A549 (cell line): ENCODE measurements around the gene FN3KRP. TPM values are rescaled to one million over a fixed set of nuclear protein-coding genes. Genes with fewer than 3 reads are reported as not detected.
A peak's percentile ranks its signal among the peaks of the same experiment; 100 is the strongest.

ENCODE experiments used
- ATAC-seq, 2 experiments: fragments of 200-7000 bp in 1 of 2; fragments of >200 bp in 1 of 2; cut with Nextera tagmentation in 1 of 2; cut with Tn5 transposase in 1 of 2; 3 replicates each; pipeline versions ENCODE4 v1.8.0 to v1.9.1; 2018 to 2020; ENCODE audit warnings: mild to moderate bottlenecking in 1 of 2, moderate library complexity in 1 of 2
- CTCF ChIA-PET: fragments of 300-600 bp; sonication (Branson Sonifier 250); formaldehyde crosslinking; extraction: SDS; loops from one replicate; lab custom pipeline; 2021; ENCODE audit warnings: antibody characterized with exemption, inconsistent platforms; lab: Yijun Ruan, JAX
- POLR2A ChIA-PET: fragments of 350-600 bp; formaldehyde crosslinking; extraction: SDS; loops from one replicate; lab custom pipeline; 2021; ENCODE audit warnings: antibody characterized with exemption, inconsistent platforms; lab: Yijun Ruan, JAX
- DNase-seq, 2 experiments: peaks; one replicate each; pipeline versions ENCODE4 v3.0.0 to v3.0.0-alpha.2; 2011 to 2016; ENCODE audit warnings: low read depth in 1 of 2, low spot score in 1 of 2
- FAIRE-seq: peaks from 2 replicates; lab custom pipeline; 2011; peaks lifted over from hg19 to GRCh38; lab: Jason Lieb, UNC
- H3K27ac ChIP-seq, 2 experiments: fragments of >200 bp; sonication (Bioruptor Twin); formaldehyde crosslinking; 3 replicates each; pipeline ENCODE4 v1.5.1; 2016 to 2017
- H3K4me1 ChIP-seq: fragments of >200 bp; sonication (Bioruptor Twin); formaldehyde crosslinking; 3 replicates; pipeline ENCODE4 v1.6.1; 2016
- H3K4me2 ChIP-seq: fragments of >200 bp; sonication (Bioruptor Twin); formaldehyde crosslinking; 3 replicates; pipeline ENCODE4 v1.6.1; 2016
- H3K4me3 ChIP-seq: fragments of >200 bp; sonication (Bioruptor Twin); formaldehyde crosslinking; 3 replicates; pipeline ENCODE4 v1.5.1; 2016
- H3K9me3 ChIP-seq: fragments of >200 bp; sonication (Bioruptor Twin); formaldehyde crosslinking; 3 replicates; pipeline ENCODE4 v1.6.1; 2016
- CBX8 ChIP-seq: fragments of 200-600 bp; sonication (generic); IDR thresholded peaks from 2 replicates; pipeline ENCODE4 v1.6.1; 2016
- CHD2 ChIP-seq: fragments of 150-350 bp; IDR thresholded peaks from 2 replicates; pipeline ENCODE4 v1.6.1; 2014; ENCODE audit warnings: low read length; ENCODE audit not compliant: partially characterized antibody
- CHD4 ChIP-seq: fragments of 200-600 bp; sonication (generic); IDR thresholded peaks from 2 replicates; pipeline ENCODE4 v1.6.1; 2016; ENCODE audit warnings: antibody characterized with exemption, mild to moderate bottlenecking, borderline replicate concordance
- CTCF ChIP-seq: fragments of >200 bp; sonication (Bioruptor Twin); formaldehyde crosslinking; IDR thresholded peaks from 3 replicates; pipeline ENCODE4 v1.5.1; 2016
- EHMT2 ChIP-seq: fragments of 200-600 bp; sonication (generic); IDR thresholded peaks from 2 replicates; pipeline ENCODE4 v1.6.1; 2016; ENCODE audit warnings: antibody characterized with exemption, low read depth, mild to moderate bottlenecking, moderate library complexity
- EP300 ChIP-seq, 2 experiments: fragments of >200 bp; sonication (Bioruptor Twin); formaldehyde crosslinking; IDR thresholded peaks; 2 replicates in 1 of 2; 3 replicates in 1 of 2; pipeline ENCODE4 v1.6.1; 2016 to 2017
- ESRRA ChIP-seq: fragments of 150-350 bp; IDR thresholded peaks from 2 replicates; pipeline ENCODE4 v1.6.1; 2014; ENCODE audit warnings: mild to moderate bottlenecking, low read length, borderline replicate concordance
- FOSB ChIP-seq: fragments of 250-450 bp; sonication (Bioruptor Pico); IDR thresholded peaks from 2 replicates; pipeline ENCODE4 v1.5.0; 2020; ENCODE audit warnings: mild to moderate bottlenecking, moderate library complexity
- FOXS1 ChIP-seq: fragments of 250-450 bp; sonication (Bioruptor Pico); IDR thresholded peaks from 2 replicates; pipeline ENCODE4 v1.5.0; 2020; ENCODE audit warnings: mild to moderate bottlenecking, moderate library complexity
- JUN ChIP-seq, 2 experiments: fragments of >200 bp; sonication (Bioruptor Twin); formaldehyde crosslinking; IDR thresholded peaks; 2 replicates in 1 of 2; 3 replicates in 1 of 2; pipeline ENCODE4 v1.6.1; 2016 to 2017
- JUNB ChIP-seq: fragments of >200 bp; sonication (Bioruptor Twin); formaldehyde crosslinking; IDR thresholded peaks from 2 replicates; pipeline ENCODE4 v1.6.1; 2016
- MAFK ChIP-seq: fragments of 450-650 bp; IDR thresholded peaks from 2 replicates; pipeline ENCODE4 v1.6.1; 2014; ENCODE audit not compliant: partially characterized antibody
- NPAS2 ChIP-seq: fragments of 250-450 bp; sonication (Bioruptor Pico); IDR thresholded peaks from 2 replicates; pipeline ENCODE4 v1.8.0; 2022; ENCODE audit warnings: mild to moderate bottlenecking, moderate library complexity, borderline replicate concordance
- PHF8 ChIP-seq: fragments of 200-600 bp; sonication (generic); IDR thresholded peaks from 2 replicates; pipeline ENCODE4 v1.6.1; 2016; ENCODE audit warnings: low read depth, mild to moderate bottlenecking, antibody characterized with exemption, moderate library complexity, borderline replicate concordance
- POLR2A ChIP-seq: IDR thresholded peaks from 2 replicates; pipeline ENCODE4 v1.6.1; 2012; ENCODE audit warnings: mild to moderate bottlenecking, low read length
- RCOR1 ChIP-seq: fragments of 150-350 bp; IDR thresholded peaks from 2 replicates; pipeline ENCODE4 v1.6.1; 2014; ENCODE audit warnings: antibody characterized with exemption, low read length, low read depth
- TP53 ChIP-seq: fragments of 250-450 bp; sonication (Bioruptor Pico); IDR thresholded peaks from 2 replicates; pipeline ENCODE4 v1.5.0; 2021; ENCODE audit warnings: mild to moderate bottlenecking, moderate library complexity
- ZNF302 ChIP-seq: fragments of 250-450 bp; sonication (Bioruptor Pico); IDR thresholded peaks from 2 replicates; pipeline ENCODE4 v1.9.0; 2021; ENCODE audit warnings: inconsistent platforms, mild to moderate bottlenecking, moderate library complexity
- WGBS: methylation state at CpG from one replicate; pipeline ENCODE4 v1.1.6; 2017; ENCODE audit errors: missing lambda C conversion rate; 5-methylcytosine and 5-hydroxymethylcytosine counted together
- polyA plus RNA-seq, 4 experiments: library from polyadenylated mRNA; depleted of rRNA in 3 of 4; stranded (reverse); fragments of >200 nt; fragmentation: RNase III in 1 of 4; extraction: RNeasy Plus Mini Kit Qiagen cat#74134 plus additional on column Dnase treatment in 1 of 4; gene quantifications; 2 replicates in 3 of 4; 3 replicates in 1 of 4; pipeline ENCODE4 v1.2.3, GENCODE V29; 2011 to 2017
- TF ChIP-seq, protein P1 (sequence below): fragments of 200-600 bp; sonication (generic); IDR thresholded peaks from 2 replicates; pipeline ENCODE4 v1.6.1; 2016; ENCODE audit warnings: antibody characterized with exemption, mild to moderate bottlenecking, moderate library complexity
- TF ChIP-seq, protein P2 (sequence below): fragments of >200 bp; sonication (Bioruptor Twin); formaldehyde crosslinking; IDR thresholded peaks from 3 replicates; pipeline ENCODE4 v1.6.1; 2016

The FN3KRP gene
- polyA plus RNA-seq, 2 of the 4 experiments (the other 2 are of a cell fraction) = 41.1 to 62.4 TPM

DNA sequence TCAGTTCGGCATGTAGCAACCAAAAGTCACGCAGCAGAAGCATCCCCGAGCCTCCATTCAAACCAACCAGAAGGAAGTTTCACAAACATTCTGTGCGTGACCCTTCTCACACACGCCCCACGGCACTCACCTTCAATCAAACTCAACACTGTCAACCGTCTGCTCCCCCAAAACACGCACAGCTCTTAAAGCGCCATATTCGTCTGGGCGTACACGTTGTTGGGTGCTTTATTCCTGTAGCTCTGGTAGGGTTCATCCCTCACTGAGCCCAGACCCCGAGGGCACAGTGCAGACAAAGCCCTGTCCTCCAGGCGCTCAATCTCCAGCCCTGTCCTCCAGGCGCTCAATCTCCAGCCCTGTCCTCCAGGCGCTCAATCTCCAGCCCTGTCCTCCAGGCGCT lies 20.2 kb upstream of the FN3KRP start:
- Histone ChIP-seq H3K4me3 (no peak overlapping the region), H3K27ac (no peak overlapping the region)
- TF ChIP-seq NPAS2 (CRISPR knock-in tag) (no peak), EHMT2 (no peak), JUNB (no peak), JUN (IDR thresholded peaks at IDR 0.05) (no peak)
- TF ChIP-seq, all 56 proteins: peak for 0
- Histone ChIP-seq H3K4me2 (no peak overlapping the region), H3K4me1 (peaks cover 10% of the 10 kb centered on the region; the same call in 1 of the 3 replicates), H3K9me3 (peaks cover 23% of the 10 kb centered on the region)
- 94% methylated on average over 15 of the region's 17 CpGs for WGBS
- ChIA-PET CTCF (interaction anchor here (1.8 to 3.1 kb wide), 6 partner anchors 8 to 28 kb away, joined by 4 to 16 read pairs (median 10); no protein-coding TSS in a partner anchor), POLR2A (no interaction called here)
- FAIRE-seq (no peak), DNase-seq (no peak), ATAC-seq (no peak)

DNA sequence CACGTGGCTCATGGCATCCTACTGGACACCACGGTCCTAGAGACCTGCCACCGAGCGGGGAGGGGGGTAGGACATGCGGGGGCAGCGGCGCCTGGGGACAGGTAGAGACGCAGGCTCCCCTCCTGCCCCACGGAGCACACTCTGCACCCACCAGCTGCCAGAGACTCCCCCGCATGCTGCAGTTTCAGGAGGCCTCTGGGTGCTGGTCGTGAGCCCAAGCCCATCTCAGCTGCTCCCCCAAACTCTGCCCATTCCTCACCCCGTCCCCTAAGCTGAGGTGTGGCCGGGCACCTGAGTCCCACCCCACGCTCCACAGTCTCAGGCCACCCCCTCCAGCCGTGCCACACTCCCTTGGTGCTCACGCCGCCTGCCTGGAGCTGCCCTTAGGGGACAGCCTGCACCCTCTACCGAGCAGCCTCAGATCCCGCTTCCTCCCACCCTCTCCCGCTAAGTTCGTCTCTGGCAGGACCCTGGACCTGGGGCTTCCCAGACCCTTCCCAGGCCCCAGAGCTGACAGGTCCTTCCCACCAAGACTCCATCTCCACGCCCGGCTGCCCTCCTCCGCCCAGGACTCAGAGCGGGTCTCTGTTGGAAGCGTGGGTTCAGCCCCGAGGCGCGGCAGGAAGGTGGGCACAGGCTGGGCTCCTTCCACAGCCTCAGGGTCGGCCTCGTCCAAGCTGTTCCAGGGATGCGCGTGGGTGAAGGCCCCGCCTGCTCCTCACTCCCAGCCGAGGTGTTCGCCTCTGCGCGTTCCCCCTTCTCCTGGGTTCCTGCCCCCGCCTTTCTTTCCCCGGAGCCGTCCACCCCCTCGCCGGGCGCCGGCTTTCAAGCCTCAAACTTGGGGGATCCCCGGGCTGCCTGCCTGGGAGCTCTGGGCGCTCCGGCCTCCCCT lies 19.3 kb upstream of the FN3KRP start:
- Histone ChIP-seq H3K4me3 (peak overlapping the region; percentile 60), H3K4me1 (peaks cover 14% of the 10 kb centered on the region; the same call in 2 of the 3 replicates), H3K4me2 (peak overlapping the region; percentile 98), H3K9me3 (peaks cover 23% of the 10 kb centered on the region), H3K27ac (peak overlapping the region; percentile 47 to 83; a peak in 4 of 6 replicates)
- ChIA-PET POLR2A (no interaction called here), CTCF (interaction anchor here (0.7 to 3.1 kb wide), 8 partner anchors 9 to 69 kb away, joined by 3 to 16 read pairs (median 8); no protein-coding TSS in a partner anchor)
- DNase-seq = no peak
- FAIRE-seq = no peak
- 79% methylated on average over 45 of the region's 48 CpGs for WGBS
- ATAC-seq = no peak
- TF ChIP-seq, protein P1, sequence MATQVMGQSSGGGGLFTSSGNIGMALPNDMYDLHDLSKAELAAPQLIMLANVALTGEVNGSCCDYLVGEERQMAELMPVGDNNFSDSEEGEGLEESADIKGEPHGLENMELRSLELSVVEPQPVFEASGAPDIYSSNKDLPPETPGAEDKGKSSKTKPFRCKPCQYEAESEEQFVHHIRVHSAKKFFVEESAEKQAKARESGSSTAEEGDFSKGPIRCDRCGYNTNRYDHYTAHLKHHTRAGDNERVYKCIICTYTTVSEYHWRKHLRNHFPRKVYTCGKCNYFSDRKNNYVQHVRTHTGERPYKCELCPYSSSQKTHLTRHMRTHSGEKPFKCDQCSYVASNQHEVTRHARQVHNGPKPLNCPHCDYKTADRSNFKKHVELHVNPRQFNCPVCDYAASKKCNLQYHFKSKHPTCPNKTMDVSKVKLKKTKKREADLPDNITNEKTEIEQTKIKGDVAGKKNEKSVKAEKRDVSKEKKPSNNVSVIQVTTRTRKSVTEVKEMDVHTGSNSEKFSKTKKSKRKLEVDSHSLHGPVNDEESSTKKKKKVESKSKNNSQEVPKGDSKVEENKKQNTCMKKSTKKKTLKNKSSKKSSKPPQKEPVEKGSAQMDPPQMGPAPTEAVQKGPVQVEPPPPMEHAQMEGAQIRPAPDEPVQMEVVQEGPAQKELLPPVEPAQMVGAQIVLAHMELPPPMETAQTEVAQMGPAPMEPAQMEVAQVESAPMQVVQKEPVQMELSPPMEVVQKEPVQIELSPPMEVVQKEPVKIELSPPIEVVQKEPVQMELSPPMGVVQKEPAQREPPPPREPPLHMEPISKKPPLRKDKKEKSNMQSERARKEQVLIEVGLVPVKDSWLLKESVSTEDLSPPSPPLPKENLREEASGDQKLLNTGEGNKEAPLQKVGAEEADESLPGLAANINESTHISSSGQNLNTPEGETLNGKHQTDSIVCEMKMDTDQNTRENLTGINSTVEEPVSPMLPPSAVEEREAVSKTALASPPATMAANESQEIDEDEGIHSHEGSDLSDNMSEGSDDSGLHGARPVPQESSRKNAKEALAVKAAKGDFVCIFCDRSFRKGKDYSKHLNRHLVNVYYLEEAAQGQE = no peak
- TF ChIP-seq CHD4 (no peak), MAFK (no peak), FOXS1 (CRISPR knock-in tag) (no peak), EHMT2 (no peak), EP300 (IDR thresholded peaks at IDR 0.05) (no peak), CBX8 (no peak)

DNA sequence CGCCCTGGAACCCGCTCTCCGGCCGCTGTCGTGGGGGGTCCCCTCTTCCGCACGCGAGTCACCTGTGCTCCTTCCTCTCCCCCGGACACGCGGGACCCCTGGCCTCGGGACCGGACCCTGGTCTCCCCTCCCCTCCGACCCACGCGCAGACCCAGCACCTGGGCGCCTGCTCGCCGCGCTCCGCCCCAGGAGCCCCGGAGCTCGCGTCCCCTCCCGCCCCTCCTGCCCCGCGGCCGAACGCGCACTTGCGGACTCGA lies 18.8 kb upstream of the FN3KRP start:
- peaks cover 23% of the 10 kb centered on the region for H3K9me3 ChIP-seq
- DNase-seq = no peak
- peak overlapping the region; percentile 60 for H3K4me3 ChIP-seq
- POLR2A ChIA-PET = no interaction called here
- 62% methylated on average over 9 of the region's 32 CpGs for WGBS
- H3K4me2 ChIP-seq = peak overlapping the region; percentile 98
- TF ChIP-seq FOXS1 (CRISPR knock-in tag) = no peak
- no peak for TF ChIP-seq ZNF302 (CRISPR knock-in tag)
- TF ChIP-seq PHF8 = no peak
- TF ChIP-seq POLR2A = no peak
- no peak for TF ChIP-seq EHMT2
- TF ChIP-seq FOSB (CRISPR knock-in tag) = no peak
- TF ChIP-seq CTCF = no peak
- TF ChIP-seq ESRRA = no peak
- no peak for TF ChIP-seq RCOR1
- no peak for TF ChIP-seq TP53
- TF ChIP-seq, protein P2, sequence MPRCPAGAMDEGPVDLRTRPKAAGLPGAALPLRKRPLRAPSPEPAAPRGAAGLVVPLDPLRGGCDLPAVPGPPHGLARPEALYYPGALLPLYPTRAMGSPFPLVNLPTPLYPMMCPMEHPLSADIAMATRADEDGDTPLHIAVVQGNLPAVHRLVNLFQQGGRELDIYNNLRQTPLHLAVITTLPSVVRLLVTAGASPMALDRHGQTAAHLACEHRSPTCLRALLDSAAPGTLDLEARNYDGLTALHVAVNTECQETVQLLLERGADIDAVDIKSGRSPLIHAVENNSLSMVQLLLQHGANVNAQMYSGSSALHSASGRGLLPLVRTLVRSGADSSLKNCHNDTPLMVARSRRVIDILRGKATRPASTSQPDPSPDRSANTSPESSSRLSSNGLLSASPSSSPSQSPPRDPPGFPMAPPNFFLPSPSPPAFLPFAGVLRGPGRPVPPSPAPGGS = no peak
- no peak for TF ChIP-seq CHD2
- TF ChIP-seq, all 56 proteins: peak for 0
- CTCF ChIA-PET = interaction anchor here (0.8 to 3.1 kb wide), 5 partner anchors 9 to 30 kb away, joined by 3 to 16 read pairs (median 9); no protein-coding TSS in a partner anchor
- Histone ChIP-seq H3K27ac (peak overlapping the region; percentile 47 to 83; a peak in 5 of 6 replicates), H3K4me1 (peaks cover 20% of the 10 kb centered on the region)
- ATAC-seq (no peak), FAIRE-seq (no peak)
